ENCODE results near the gene UCP2. TPM values are rescaled to one million over a fixed set of nuclear protein-coding genes. Genes with fewer than 3 reads are reported as not detected.

The UCP2 gene
- total RNA-seq, 2 experiments from 2014 or later: 467 to 468 TPM

DNA sequence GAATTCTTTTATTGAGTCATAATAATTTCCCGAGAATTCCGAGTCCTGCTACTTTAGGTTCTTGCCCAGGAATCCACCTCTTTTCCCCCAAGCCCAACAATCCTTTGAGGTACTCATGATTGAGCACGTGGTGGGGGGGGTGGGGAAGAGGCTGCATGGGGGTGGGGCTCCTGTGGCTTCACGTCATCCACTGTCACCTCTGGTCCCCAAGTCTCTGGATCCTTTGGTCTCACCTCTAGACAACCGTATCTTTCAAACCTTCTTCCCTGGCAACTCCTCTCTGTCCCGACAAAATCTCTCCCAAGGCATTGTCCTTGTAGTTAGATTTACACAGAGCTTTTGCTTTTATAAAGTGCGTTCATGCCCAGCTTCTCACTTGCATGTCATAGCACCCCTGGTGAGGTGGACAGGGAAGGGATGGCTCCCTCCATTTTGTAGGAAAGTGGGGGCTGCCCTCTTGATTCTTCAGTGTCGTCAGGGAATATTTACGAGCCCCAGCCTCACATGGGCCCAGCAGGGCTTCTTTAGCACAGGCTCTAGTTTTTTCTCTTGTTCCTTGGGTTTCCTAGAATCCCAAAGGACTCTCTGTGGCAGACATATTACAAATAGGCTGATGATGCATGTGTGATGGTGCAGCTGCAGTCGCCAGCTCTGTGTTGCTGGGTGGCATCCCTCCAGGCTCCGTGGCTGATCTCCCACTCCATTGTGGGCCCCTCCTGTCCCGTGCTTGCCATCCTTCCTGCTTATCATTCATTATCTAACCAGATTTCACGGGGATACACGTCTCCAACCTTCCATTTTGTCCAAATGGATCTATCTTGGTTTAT is 17.9 kb upstream of the UCP2 start:
- Mint-ChIP-seq H3K9me3 (no peaks in the 10 kb centered on the region), H3K4me1 (ENCODE audit: low read depth) (peaks cover 70% of the 10 kb centered on the region), H3K4me3 (no peak overlapping the region), H3K27ac (no peak overlapping the region), H3K36me3 (ENCODE audit: low read depth) (peaks cover 26% of the 10 kb centered on the region), H3K27me3 (no peaks in the 10 kb centered on the region)
- TF ChIP-seq, protein P1, sequence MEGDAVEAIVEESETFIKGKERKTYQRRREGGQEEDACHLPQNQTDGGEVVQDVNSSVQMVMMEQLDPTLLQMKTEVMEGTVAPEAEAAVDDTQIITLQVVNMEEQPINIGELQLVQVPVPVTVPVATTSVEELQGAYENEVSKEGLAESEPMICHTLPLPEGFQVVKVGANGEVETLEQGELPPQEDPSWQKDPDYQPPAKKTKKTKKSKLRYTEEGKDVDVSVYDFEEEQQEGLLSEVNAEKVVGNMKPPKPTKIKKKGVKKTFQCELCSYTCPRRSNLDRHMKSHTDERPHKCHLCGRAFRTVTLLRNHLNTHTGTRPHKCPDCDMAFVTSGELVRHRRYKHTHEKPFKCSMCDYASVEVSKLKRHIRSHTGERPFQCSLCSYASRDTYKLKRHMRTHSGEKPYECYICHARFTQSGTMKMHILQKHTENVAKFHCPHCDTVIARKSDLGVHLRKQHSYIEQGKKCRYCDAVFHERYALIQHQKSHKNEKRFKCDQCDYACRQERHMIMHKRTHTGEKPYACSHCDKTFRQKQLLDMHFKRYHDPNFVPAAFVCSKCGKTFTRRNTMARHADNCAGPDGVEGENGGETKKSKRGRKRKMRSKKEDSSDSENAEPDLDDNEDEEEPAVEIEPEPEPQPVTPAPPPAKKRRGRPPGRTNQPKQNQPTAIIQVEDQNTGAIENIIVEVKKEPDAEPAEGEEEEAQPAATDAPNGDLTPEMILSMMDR (IDR thresholded peaks at IDR 0.05): no peak
- CTCF ChIA-PET: no interaction called here
- no peak overlapping the region for H3K27ac ChIP-seq (ENCODE audit: low read depth in 1 of 2, low read length in 2 of 2)
- H3K4me3 ChIP-seq (ENCODE audit: low read length): no peak overlapping the region
- intact Hi-C loops (cut with DNase I, micrococcal nuclease): no loop called here
- H3K36me3 ChIP-seq (ENCODE audit: insufficient read depth, low read length): peaks cover 5% of the 10 kb centered on the region
- no peaks in the 10 kb centered on the region for H3K27me3 ChIP-seq (ENCODE audit: control insufficient read depth in 1 of 2, insufficient read depth in 2 of 2, low read length in 2 of 2)
- ATAC-seq (ENCODE audit: poor library complexity) (no peak), DNase-seq (peak in 1 of 14 experiments; percentile 10)
- no peaks in the 10 kb centered on the region for H3K9me3 ChIP-seq (ENCODE audit: control insufficient read depth in 1 of 2, insufficient read depth in 1 of 2, low read length in 2 of 2)
- POLR2A ChIA-PET: interaction anchor here (5.9 to 11.2 kb wide), 2 partner anchors 20 to 25 kb away, joined by 264 to 316 read pairs; partner anchors contain the start of gene UCP2
- peaks cover 55% of the 10 kb centered on the region for H3K4me1 ChIP-seq (ENCODE audit: insufficient read depth, low read length)

DNA sequence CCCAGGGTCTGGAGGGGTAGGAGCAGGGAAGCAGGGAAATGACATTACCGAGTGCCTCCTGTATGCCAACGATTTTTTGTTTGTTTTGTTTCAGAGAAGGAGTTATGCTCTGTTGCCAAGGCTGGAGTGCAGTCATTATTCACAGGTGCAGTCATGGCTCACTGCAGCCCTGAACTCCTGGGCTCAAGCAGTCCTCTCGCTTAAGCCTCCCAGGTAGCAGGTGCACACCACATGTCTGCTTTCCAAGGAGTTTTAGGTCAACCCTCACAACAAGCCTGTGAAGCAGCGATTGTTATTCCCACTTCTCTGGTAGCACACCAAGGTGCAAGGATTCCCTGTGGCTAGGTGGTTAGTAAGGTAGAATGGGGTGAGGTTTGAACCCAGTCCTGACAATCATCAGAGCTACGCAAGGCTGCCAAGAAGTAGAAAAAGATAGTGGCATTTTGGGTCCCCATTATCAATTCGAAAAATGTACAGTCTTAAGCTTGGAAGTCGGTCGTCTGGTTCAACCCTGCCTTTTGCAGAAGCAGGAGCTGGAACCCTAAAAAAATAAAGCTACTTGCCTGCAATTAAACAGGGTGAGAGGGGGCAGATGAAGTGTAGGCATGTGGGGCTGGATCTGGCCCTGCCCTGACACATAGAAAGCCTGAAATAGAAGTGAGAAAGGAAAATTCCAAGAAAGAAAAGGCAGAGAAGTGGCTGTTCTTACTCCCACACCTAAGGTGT is 17.1 kb upstream of the UCP2 start:
- intact Hi-C loops (cut with DNase I, micrococcal nuclease): loop anchor here (5.0 kb wide), 1 partner anchor 33 kb away; no protein-coding TSS in a partner anchor
- Histone ChIP-seq H3K9me3 (ENCODE audit: control insufficient read depth in 1 of 2, insufficient read depth in 1 of 2, low read length in 2 of 2) (no peaks in the 10 kb centered on the region), H3K36me3 (ENCODE audit: insufficient read depth, low read length) (peaks cover 5% of the 10 kb centered on the region), H3K27me3 (ENCODE audit: control insufficient read depth in 1 of 2, insufficient read depth in 2 of 2, low read length in 2 of 2) (no peaks in the 10 kb centered on the region), H3K4me1 (ENCODE audit: insufficient read depth, low read length) (peaks cover 47% of the 10 kb centered on the region), H3K4me3 (ENCODE audit: low read length) (no peak overlapping the region), H3K27ac (ENCODE audit: low read depth in 1 of 2, low read length in 2 of 2) (no peak overlapping the region)
- no peak for ATAC-seq (ENCODE audit: poor library complexity)
- no peaks in the 10 kb centered on the region for H3K27me3 Mint-ChIP-seq
- peak overlapping the region; percentile 48 for H3K27ac Mint-ChIP-seq
- POLR2A ChIA-PET: interaction anchor here (11.2 kb wide), 1 partner anchor 19 kb away, joined by 264 read pairs; the partner anchor contains the start of gene UCP2
- CTCF ChIA-PET: no interaction called here
- peaks cover 70% of the 10 kb centered on the region for H3K4me1 Mint-ChIP-seq (ENCODE audit: low read depth)
- TF ChIP-seq, protein P1 (IDR thresholded peaks at IDR 0.05): no peak
- peaks cover 20% of the 10 kb centered on the region for H3K36me3 Mint-ChIP-seq (ENCODE audit: low read depth)
- no peak for DNase-seq
- no peak overlapping the region for H3K4me3 Mint-ChIP-seq
- no peaks in the 10 kb centered on the region for H3K9me3 Mint-ChIP-seq

DNA sequence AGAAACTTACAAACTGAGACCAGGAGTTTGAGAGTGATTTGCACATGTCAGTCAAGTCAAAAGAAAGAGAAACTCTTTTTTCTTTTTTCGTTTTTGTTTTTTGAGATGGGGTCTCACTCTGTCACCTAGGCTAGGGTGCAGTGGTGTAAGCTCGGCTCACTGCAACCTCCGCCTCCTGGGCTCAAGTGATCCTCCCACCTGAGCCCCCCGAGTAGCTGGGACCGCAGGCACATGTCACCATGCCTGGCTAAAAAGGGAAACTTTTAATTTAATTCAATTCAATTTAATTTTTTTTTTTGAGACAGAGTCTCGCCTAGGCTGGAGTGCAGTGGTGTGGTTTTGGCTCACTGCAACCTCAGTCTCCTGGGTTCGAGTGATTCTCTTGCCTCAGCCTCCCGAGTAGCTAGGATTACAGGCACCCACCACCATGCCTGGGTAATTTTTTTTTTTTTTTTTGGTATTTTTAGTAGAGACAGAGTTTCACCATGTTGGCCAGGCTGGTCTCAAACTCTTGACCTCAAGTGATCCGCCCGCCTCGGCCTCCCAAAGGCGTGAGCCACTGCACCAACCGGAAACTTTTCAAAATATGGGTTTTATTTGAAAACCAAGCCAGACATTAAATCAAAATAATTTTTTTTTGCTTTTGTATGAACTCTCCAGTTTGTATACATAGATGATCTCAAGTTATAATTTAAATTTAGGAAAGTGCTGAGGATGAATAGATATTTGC is 16.4 kb upstream of the UCP2 start:
- H3K9me3 Mint-ChIP-seq: no peaks in the 10 kb centered on the region
- Histone ChIP-seq H3K4me1 (ENCODE audit: insufficient read depth, low read length) (peaks cover 41% of the 10 kb centered on the region), H3K9me3 (ENCODE audit: control insufficient read depth in 1 of 2, insufficient read depth in 1 of 2, low read length in 2 of 2) (no peaks in the 10 kb centered on the region), H3K27me3 (ENCODE audit: control insufficient read depth in 1 of 2, insufficient read depth in 2 of 2, low read length in 2 of 2) (no peaks in the 10 kb centered on the region), H3K4me3 (ENCODE audit: low read length) (no peak overlapping the region), H3K36me3 (ENCODE audit: insufficient read depth, low read length) (peaks cover 5% of the 10 kb centered on the region), H3K27ac (ENCODE audit: low read depth in 1 of 2, low read length in 2 of 2) (no peak overlapping the region)
- peaks cover 20% of the 10 kb centered on the region for H3K36me3 Mint-ChIP-seq (ENCODE audit: low read depth)
- no peak for DNase-seq
- ChIA-PET POLR2A (interaction anchor here (8.2 to 11.2 kb wide), 2 partner anchors 19 to 27 kb away, joined by 137 to 264 read pairs; partner anchors contain the start of gene UCP2), CTCF (no interaction called here)
- ATAC-seq (ENCODE audit: poor library complexity): no peak
- TF ChIP-seq, protein P1 (IDR thresholded peaks at IDR 0.05): no peak
- intact Hi-C loops (cut with DNase I, micrococcal nuclease): loop anchor here (5.0 kb wide), 1 partner anchor 33 kb away; no protein-coding TSS in a partner anchor
- H3K27ac Mint-ChIP-seq: peak overlapping the region; percentile 95
- H3K4me3 Mint-ChIP-seq: no peak overlapping the region
- peaks cover 70% of the 10 kb centered on the region for H3K4me1 Mint-ChIP-seq (ENCODE audit: low read depth)
- H3K27me3 Mint-ChIP-seq: no peaks in the 10 kb centered on the region

Measured in CD4-positive, alpha-beta T cell (primary cell).